Endothelial cell (in vitro differentiated cells): Measurements from ENCODE around the gene APC. TPM values are rescaled to one million over a fixed set of nuclear protein-coding genes. Genes with fewer than 3 reads are reported as not detected.

Experiments
- DNase-seq: peaks from one replicate; pipeline ENCODE4 v3.0.0; 2021; ENCODE audit warnings: low spot score
- H3K27ac Mint-ChIP-seq: one replicate; pipeline ENCODE4 v1.8.0; 2021; ENCODE audit warnings: mixed read lengths, inconsistent platforms; ENCODE audit not compliant: unreplicated experiment
- H3K27me3 Mint-ChIP-seq: one replicate; pipeline ENCODE4 v1.8.0; 2021; ENCODE audit warnings: mild to moderate bottlenecking, moderate library complexity, mixed read lengths, inconsistent platforms; ENCODE audit not compliant: unreplicated experiment
- H3K36me3 Mint-ChIP-seq: one replicate; pipeline ENCODE4 v1.8.0; 2021; ENCODE audit warnings: mild to moderate bottlenecking, low read depth, mixed read lengths, inconsistent platforms; ENCODE audit not compliant: unreplicated experiment
- H3K4me1 Mint-ChIP-seq: one replicate; pipeline ENCODE4 v1.8.0; 2021; ENCODE audit warnings: mild to moderate bottlenecking, mixed read lengths, inconsistent platforms; ENCODE audit not compliant: unreplicated experiment
- H3K4me3 Mint-ChIP-seq: one replicate; pipeline ENCODE4 v1.8.0; 2021; ENCODE audit warnings: mild to moderate bottlenecking, mixed read lengths, inconsistent platforms; ENCODE audit not compliant: unreplicated experiment
- H3K9me3 Mint-ChIP-seq: one replicate; pipeline ENCODE4 v1.8.0; 2021; ENCODE audit warnings: mixed read lengths, inconsistent platforms; ENCODE audit not compliant: unreplicated experiment
- CTCF ChIP-seq: fragments of 200-600 bp; sonication (generic); IDR thresholded peaks from one replicate; pipeline ENCODE4 v1.5.0; 2021; ENCODE audit warnings: antibody characterized with exemption; ENCODE audit not compliant: unreplicated experiment
- total RNA-seq: library from RNA; stranded (reverse); fragmentation: NEBNext Ultra II Directional; extraction: Animal tissue kit (Norgen Biotek cat#: 25700); gene quantifications from one replicate; pipeline ENCODE4 v1.2.1, GENCODE V29; 2021; ENCODE audit not compliant: unreplicated experiment

APC gene
- total RNA-seq, 1 donor from 2014 or later, result 66.5 TPM

GRCh38 chr5:112772124-112772523 lies 34.4 kb downstream of the APC start:
- H3K36me3 Mint-ChIP-seq, result peaks cover 8% of the 10 kb centered on the region
- no peak for DNase-seq
- no peaks in the 10 kb centered on the region for H3K9me3 Mint-ChIP-seq
- H3K27me3 Mint-ChIP-seq, result peaks cover 2% of the 10 kb centered on the region
- TF ChIP-seq CTCF, result no peak
- no peak overlapping the region for H3K4me3 Mint-ChIP-seq
- H3K27ac Mint-ChIP-seq, result no peak overlapping the region
- no peaks in the 10 kb centered on the region for H3K4me1 Mint-ChIP-seq

- TF ChIP-seq CTCF, result no peak
- Mint-ChIP-seq H3K4me3 (no peak overlapping the region), H3K4me1 (no peaks in the 10 kb centered on the region), H3K27ac (no peak overlapping the region), H3K36me3 (peaks cover 12% of the 10 kb centered on the region), H3K9me3 (no peaks in the 10 kb centered on the region), H3K27me3 (peaks cover 2% of the 10 kb centered on the region)
- DNase-seq, result no peak
Observed at GRCh38 chr5:112776301-112776856, 38.7 kb downstream of the APC start.

GRCh38 chr5:112779531-112779930 lies 41.8 kb downstream of the APC start:
- H3K27me3 Mint-ChIP-seq, result no peaks in the 10 kb centered on the region
- no peaks in the 10 kb centered on the region for H3K9me3 Mint-ChIP-seq
- H3K4me1 Mint-ChIP-seq, result no peaks in the 10 kb centered on the region
- no peak for DNase-seq
- H3K4me3 Mint-ChIP-seq, result no peak overlapping the region
- H3K36me3 Mint-ChIP-seq, result peaks cover 8% of the 10 kb centered on the region
- no peak for TF ChIP-seq CTCF
- no peak overlapping the region for H3K27ac Mint-ChIP-seq

- Mint-ChIP-seq H3K9me3 (no peaks in the 10 kb centered on the region), H3K4me1 (no peaks in the 10 kb centered on the region), H3K36me3 (peaks cover 8% of the 10 kb centered on the region), H3K27me3 (no peaks in the 10 kb centered on the region), H3K4me3 (no peak overlapping the region), H3K27ac (no peak overlapping the region)
- TF ChIP-seq CTCF, result no peak
- no peak for DNase-seq
Observed at GRCh38 chr5:112784726-112785125, 47.0 kb downstream of the APC start.

GRCh38 chr5:112787261-112787660 lies 49.6 kb downstream of the APC start:
- H3K27ac Mint-ChIP-seq, result no peak overlapping the region
- no peaks in the 10 kb centered on the region for H3K4me1 Mint-ChIP-seq

More at GRCh38 chr5:112787261-112787660, 49.6 kb downstream of the APC start:
- no peaks in the 10 kb centered on the region for H3K27me3 Mint-ChIP-seq
- no peak for DNase-seq
- TF ChIP-seq CTCF, result no peak
- no peaks in the 10 kb centered on the region for H3K36me3 Mint-ChIP-seq
- no peak overlapping the region for H3K4me3 Mint-ChIP-seq
- H3K9me3 Mint-ChIP-seq, result no peaks in the 10 kb centered on the region
